IPS-18a (cell line): Measurements from ENCODE around the gene KLHL29.

ENCODE experiments used
- H3K27ac ChIP-seq: one replicate; pipeline ENCODE4 v1.5.1; 2013; ENCODE audit warnings: low read length
- H3K27me3 ChIP-seq: one replicate; pipeline ENCODE4 v1.6.1; 2013; ENCODE audit warnings: mild to moderate bottlenecking, low read length; ENCODE audit not compliant: control insufficient read depth, insufficient read depth
- H3K36me3 ChIP-seq: one replicate; pipeline ENCODE4 v1.6.1; 2013; ENCODE audit warnings: low read depth, low read length; ENCODE audit not compliant: control insufficient read depth
- H3K4me1 ChIP-seq: one replicate; pipeline ENCODE4 v1.6.1; 2013; ENCODE audit warnings: low read depth, low read length; ENCODE audit not compliant: control insufficient read depth
- H3K4me3 ChIP-seq: one replicate; pipeline ENCODE4 v1.5.1; 2013; ENCODE audit warnings: low read length
- H3K9ac ChIP-seq: one replicate; pipeline ENCODE4 v1.6.1; 2013; ENCODE audit warnings: mild to moderate bottlenecking, low read length, moderate library complexity
- H3K9me3 ChIP-seq: one replicate; pipeline ENCODE4 v1.6.1; 2013; ENCODE audit warnings: low read depth, low read length; ENCODE audit not compliant: control insufficient read depth

Gene KLHL29

GRCh38 chr2:23631389-23631788 is 246.4 kb downstream of the KLHL29 start:
- H3K27ac ChIP-seq = no peak overlapping the region
- H3K36me3 ChIP-seq = no peaks in the 10 kb centered on the region
- no peaks in the 10 kb centered on the region for H3K4me1 ChIP-seq
- no peaks in the 10 kb centered on the region for H3K27me3 ChIP-seq
- no peaks in the 10 kb centered on the region for H3K9me3 ChIP-seq
- H3K9ac ChIP-seq = no peak overlapping the region
- no peak overlapping the region for H3K4me3 ChIP-seq

GRCh38 chr2:23632386-23632785 is 247.4 kb downstream of the KLHL29 start:
- Histone ChIP-seq H3K27me3 (no peaks in the 10 kb centered on the region), H3K27ac (no peak overlapping the region), H3K9me3 (no peaks in the 10 kb centered on the region), H3K4me1 (peaks cover 4% of the 10 kb centered on the region), H3K9ac (no peak overlapping the region), H3K36me3 (no peaks in the 10 kb centered on the region), H3K4me3 (no peak overlapping the region)

GRCh38 chr2:23632831-23633395 is 247.9 kb downstream of the KLHL29 start:
- Histone ChIP-seq H3K4me3 (no peak overlapping the region), H3K9ac (no peak overlapping the region), H3K9me3 (no peaks in the 10 kb centered on the region), H3K27ac (no peak overlapping the region), H3K27me3 (no peaks in the 10 kb centered on the region), H3K36me3 (no peaks in the 10 kb centered on the region), H3K4me1 (peaks cover 4% of the 10 kb centered on the region)

GRCh38 chr2:23633966-23634365 is 249.0 kb downstream of the KLHL29 start:
- Histone ChIP-seq H3K4me3 (no peak overlapping the region), H3K4me1 (peaks cover 4% of the 10 kb centered on the region), H3K27me3 (no peaks in the 10 kb centered on the region), H3K9ac (no peak overlapping the region), H3K27ac (no peak overlapping the region), H3K36me3 (no peaks in the 10 kb centered on the region), H3K9me3 (no peaks in the 10 kb centered on the region)

GRCh38 chr2:23635442-23636340 is 250.7 kb downstream of the KLHL29 start:
- H3K9ac ChIP-seq = no peak overlapping the region
- H3K27me3 ChIP-seq = no peaks in the 10 kb centered on the region
- H3K4me1 ChIP-seq = peaks cover 4% of the 10 kb centered on the region
- H3K4me3 ChIP-seq = no peak overlapping the region
- no peaks in the 10 kb centered on the region for H3K9me3 ChIP-seq
- H3K36me3 ChIP-seq = no peaks in the 10 kb centered on the region
- H3K27ac ChIP-seq = no peak overlapping the region

GRCh38 chr2:23636426-23636825 is 251.4 kb downstream of the KLHL29 start:
- Histone ChIP-seq H3K4me3 (no peak overlapping the region), H3K27ac (no peak overlapping the region), H3K4me1 (peaks cover 4% of the 10 kb centered on the region), H3K9me3 (no peaks in the 10 kb centered on the region), H3K36me3 (no peaks in the 10 kb centered on the region), H3K27me3 (no peaks in the 10 kb centered on the region), H3K9ac (no peak overlapping the region)

GRCh38 chr2:23637011-23637778 is 252.2 kb downstream of the KLHL29 start:
- Histone ChIP-seq H3K9me3 (no peaks in the 10 kb centered on the region), H3K9ac (no peak overlapping the region), H3K4me1 (peaks cover 4% of the 10 kb centered on the region), H3K4me3 (no peak overlapping the region), H3K27me3 (no peaks in the 10 kb centered on the region), H3K36me3 (no peaks in the 10 kb centered on the region), H3K27ac (no peak overlapping the region)

GRCh38 chr2:23639406-23639982 is 254.5 kb downstream of the KLHL29 start:
- Histone ChIP-seq H3K27ac (no peak overlapping the region), H3K4me3 (no peak overlapping the region), H3K36me3 (no peaks in the 10 kb centered on the region), H3K27me3 (no peaks in the 10 kb centered on the region), H3K4me1 (peaks cover 4% of the 10 kb centered on the region), H3K9me3 (no peaks in the 10 kb centered on the region), H3K9ac (no peak overlapping the region)

GRCh38 chr2:23640711-23641110 is 255.7 kb downstream of the KLHL29 start:
- H3K4me3 ChIP-seq = no peak overlapping the region
- peaks cover 7% of the 10 kb centered on the region for H3K4me1 ChIP-seq
- no peak overlapping the region for H3K27ac ChIP-seq
- no peak overlapping the region for H3K9ac ChIP-seq
- no peaks in the 10 kb centered on the region for H3K27me3 ChIP-seq
- no peaks in the 10 kb centered on the region for H3K36me3 ChIP-seq
- no peaks in the 10 kb centered on the region for H3K9me3 ChIP-seq

- no peak overlapping the region for H3K9ac ChIP-seq
- no peak overlapping the region for H3K27ac ChIP-seq
- no peak overlapping the region for H3K4me3 ChIP-seq
- no peaks in the 10 kb centered on the region for H3K36me3 ChIP-seq
- no peaks in the 10 kb centered on the region for H3K27me3 ChIP-seq
- H3K4me1 ChIP-seq = peaks cover 4% of the 10 kb centered on the region
- no peaks in the 10 kb centered on the region for H3K9me3 ChIP-seq
Observed at GRCh38 chr2:23642516-23642915, 257.5 kb downstream of the KLHL29 start.

GRCh38 chr2:23645230-23645808 is 260.3 kb downstream of the KLHL29 start:
- Histone ChIP-seq H3K27me3 (no peaks in the 10 kb centered on the region), H3K36me3 (no peaks in the 10 kb centered on the region), H3K9ac (no peak overlapping the region), H3K4me1 (peaks cover 4% of the 10 kb centered on the region), H3K9me3 (no peaks in the 10 kb centered on the region), H3K27ac (no peak overlapping the region), H3K4me3 (no peak overlapping the region)
